Panc1 (cell line): ENCODE data around the gene PC. TPM values are rescaled to one million over a fixed set of nuclear protein-coding genes. Genes with fewer than 3 reads are reported as not detected.

Experiments used
- ATAC-seq: fragments of 200-7000 bp; cut with Tn5 transposase; 2 replicates; pipeline ENCODE4 v1.9.1; 2020; ENCODE audit warnings: mild to moderate bottlenecking, moderate library complexity
- BruUV-seq: library from RNA; stranded (reverse); fragments of 400-500 nt; replicated peaks from 2 replicates; lab custom pipeline; 2021; lab: Mats Ljungman, UMichigan
- CTCF ChIA-PET: fragments of 300-600 bp; sonication (Branson Sonifier 250); formaldehyde crosslinking; loops from one replicate; lab custom pipeline; 2022; ENCODE audit warnings: antibody characterized with exemption; lab: Charles Lee
- POLR2A ChIA-PET: fragments of 300-600 bp; sonication (Branson Sonifier 250); formaldehyde crosslinking; loops from one replicate; lab custom pipeline; 2022; ENCODE audit warnings: antibody characterized with exemption; lab: Charles Lee
- DNase-seq: peaks from one replicate; pipeline ENCODE4 v3.0.0-alpha.2; 2010; ENCODE audit warnings: low read depth, low spot score
- H3K27ac ChIP-seq: 2 replicates; pipeline ENCODE4 v1.5.1; 2011; ENCODE audit warnings: mild to moderate bottlenecking, low read length, inconsistent platforms
- H3K27me3 ChIP-seq: fragments of 200-500 bp; sonication (Bioruptor generic); 2 replicates; pipeline ENCODE4 v1.6.0; 2014; ENCODE audit warnings: low read length, inconsistent platforms; ENCODE audit not compliant: control insufficient read depth, insufficient read depth
- H3K36me3 ChIP-seq: fragments of 200-500 bp; sonication (Bioruptor generic); 2 replicates; pipeline ENCODE4 v1.5.1; 2014; ENCODE audit warnings: inconsistent platforms, mild to moderate bottlenecking, low read length, moderate library complexity; ENCODE audit not compliant: control insufficient read depth, insufficient read depth
- H3K4me1 ChIP-seq: 2 replicates; pipeline ENCODE4 v1.5.1; 2011; ENCODE audit warnings: inconsistent platforms, mild to moderate bottlenecking, low read length, moderate library complexity; ENCODE audit not compliant: control insufficient read depth, insufficient read depth
- H3K4me3 ChIP-seq, 2 experiments: 2 replicates each; pipeline ENCODE4 v1.5.1; 2011 to 2012; ENCODE audit warnings: low read depth in 2 of 2, low read length in 2 of 2, mild to moderate bottlenecking in 2 of 2, inconsistent platforms in 1 of 2, moderate library complexity in 1 of 2
- H3K9me3 ChIP-seq: fragments of 200-500 bp; sonication (Bioruptor generic); 2 replicates; pipeline ENCODE4 v1.5.1; 2014; ENCODE audit warnings: low read depth, mild to moderate bottlenecking, inconsistent platforms, low read length, moderate library complexity; ENCODE audit not compliant: control insufficient read depth, insufficient read depth
- POLR2AphosphoS5 ChIP-seq: IDR thresholded peaks from 2 replicates; pipeline ENCODE4 v1.6.1; 2012; ENCODE audit warnings: mild to moderate bottlenecking, low read depth, low read length, moderate library complexity
- SIN3A ChIP-seq: IDR thresholded peaks from 2 replicates; pipeline ENCODE4 v1.6.1; 2012; ENCODE audit warnings: low read depth, mild to moderate bottlenecking, low read length, moderate library complexity, borderline replicate concordance; ENCODE audit not compliant: insufficient read depth
- TCF7L2 ChIP-seq: IDR thresholded peaks from 2 replicates; pipeline ENCODE4 v1.6.1; 2011; ENCODE audit warnings: mild to moderate bottlenecking, low read depth, low read length, inconsistent platforms
- in situ Hi-C: cut with HindIII; loops from 2 replicates; pipeline ENCODE4 v1.10.0; 2016; ENCODE audit warnings: low sequenced_read_pairs, low pct_unique_long_range_greater_than_20kb
- intact Hi-C: fragments of 100-400 bp; cut with micrococcal nuclease; formaldehyde crosslinking; loops from one replicate; pipeline ENCODE4 v1.10.0; 2022; ENCODE audit not compliant: unreplicated experiment
- total RNA-seq: library from RNA; stranded (reverse); gene quantifications from one replicate; pipeline ENCODE4 v1.2.1, GENCODE V29; 2021; ENCODE audit not compliant: unreplicated experiment
- TF ChIP-seq, protein P1 (sequence below), 2 experiments: IDR thresholded peaks; 2 replicates each; pipeline ENCODE4 v1.6.1; 2011 to 2012; ENCODE audit warnings: low read depth in 2 of 2, control low read depth in 1 of 2, low read length in 1 of 2, mild to moderate bottlenecking in 1 of 2, moderate library complexity in 1 of 2; ENCODE audit not compliant: insufficient read depth in 1 of 2
- TF ChIP-seq, protein P2 (sequence below): fragments of 450-650 bp; IDR thresholded peaks from 2 replicates; pipeline ENCODE4 v1.5.1; 2017; ENCODE audit warnings: mild to moderate bottlenecking

The PC gene
- total RNA-seq, 1 experiment from 2014 or later, result 12.8 TPM

DNA sequence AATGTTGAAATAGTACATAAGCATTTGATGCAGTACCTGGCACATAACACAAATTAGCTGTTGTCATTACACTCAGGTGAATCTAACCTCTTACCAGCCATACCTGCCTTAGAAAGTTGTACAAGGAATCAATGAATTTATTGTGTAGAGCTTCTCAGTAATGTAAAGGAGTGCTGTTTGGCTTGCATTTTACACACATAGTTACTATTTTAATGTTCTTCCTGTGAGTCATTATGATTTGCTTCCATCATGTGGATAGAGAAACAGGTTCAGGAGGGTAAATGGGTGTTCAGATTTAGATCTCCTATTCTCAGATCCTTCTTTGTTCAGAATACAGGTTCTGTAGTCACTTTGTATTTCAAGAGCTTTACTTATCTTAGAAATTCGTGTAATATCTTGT lies 142.5 kb downstream of the PC start:
- DNase-seq, result peak; percentile 10
- intact Hi-C loops (no loop called here), in situ Hi-C loops (no loop called here)
- CTCF ChIA-PET, result no interaction called here
- Histone ChIP-seq H3K36me3 (no peaks in the 10 kb centered on the region), H3K4me1 (no peaks in the 10 kb centered on the region), H3K9me3 (no peaks in the 10 kb centered on the region), H3K27ac (no peak overlapping the region), H3K4me3 (no peak overlapping the region), H3K27me3 (no peaks in the 10 kb centered on the region)
- POLR2A ChIA-PET, result no interaction called here
- no peak; the same call in 1 of the 2 replicates for ATAC-seq
- TF ChIP-seq POLR2AphosphoS5, result no peak
- TF ChIP-seq TCF7L2, result no peak
- TF ChIP-seq, protein P1, sequence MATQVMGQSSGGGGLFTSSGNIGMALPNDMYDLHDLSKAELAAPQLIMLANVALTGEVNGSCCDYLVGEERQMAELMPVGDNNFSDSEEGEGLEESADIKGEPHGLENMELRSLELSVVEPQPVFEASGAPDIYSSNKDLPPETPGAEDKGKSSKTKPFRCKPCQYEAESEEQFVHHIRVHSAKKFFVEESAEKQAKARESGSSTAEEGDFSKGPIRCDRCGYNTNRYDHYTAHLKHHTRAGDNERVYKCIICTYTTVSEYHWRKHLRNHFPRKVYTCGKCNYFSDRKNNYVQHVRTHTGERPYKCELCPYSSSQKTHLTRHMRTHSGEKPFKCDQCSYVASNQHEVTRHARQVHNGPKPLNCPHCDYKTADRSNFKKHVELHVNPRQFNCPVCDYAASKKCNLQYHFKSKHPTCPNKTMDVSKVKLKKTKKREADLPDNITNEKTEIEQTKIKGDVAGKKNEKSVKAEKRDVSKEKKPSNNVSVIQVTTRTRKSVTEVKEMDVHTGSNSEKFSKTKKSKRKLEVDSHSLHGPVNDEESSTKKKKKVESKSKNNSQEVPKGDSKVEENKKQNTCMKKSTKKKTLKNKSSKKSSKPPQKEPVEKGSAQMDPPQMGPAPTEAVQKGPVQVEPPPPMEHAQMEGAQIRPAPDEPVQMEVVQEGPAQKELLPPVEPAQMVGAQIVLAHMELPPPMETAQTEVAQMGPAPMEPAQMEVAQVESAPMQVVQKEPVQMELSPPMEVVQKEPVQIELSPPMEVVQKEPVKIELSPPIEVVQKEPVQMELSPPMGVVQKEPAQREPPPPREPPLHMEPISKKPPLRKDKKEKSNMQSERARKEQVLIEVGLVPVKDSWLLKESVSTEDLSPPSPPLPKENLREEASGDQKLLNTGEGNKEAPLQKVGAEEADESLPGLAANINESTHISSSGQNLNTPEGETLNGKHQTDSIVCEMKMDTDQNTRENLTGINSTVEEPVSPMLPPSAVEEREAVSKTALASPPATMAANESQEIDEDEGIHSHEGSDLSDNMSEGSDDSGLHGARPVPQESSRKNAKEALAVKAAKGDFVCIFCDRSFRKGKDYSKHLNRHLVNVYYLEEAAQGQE (IDR thresholded peaks at IDR 0.05; ENCODE audit: insufficient read depth in 1 of 2, low read depth in 2 of 2, low read length in 1 of 2), result no peak
- no TSS peak for BruUV-seq

DNA sequence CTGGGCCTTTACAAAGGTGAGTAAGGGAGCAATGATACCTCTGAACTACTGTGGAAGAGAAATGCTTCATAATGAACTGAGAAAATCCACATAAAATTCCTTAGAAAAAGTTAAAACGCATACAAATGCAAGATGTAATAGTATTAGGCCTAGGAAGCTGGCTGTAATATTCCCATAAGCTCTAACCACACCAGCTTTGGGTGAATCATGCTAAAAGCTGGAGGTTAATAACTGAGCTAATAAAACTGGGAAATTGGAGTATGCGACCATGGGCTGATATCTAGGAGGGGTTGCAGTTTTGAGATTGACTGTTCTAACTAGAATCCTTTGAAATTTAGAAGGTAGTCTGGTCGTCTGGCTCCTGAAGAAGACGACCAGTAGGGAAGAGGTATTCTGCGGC lies 143.5 kb downstream of the PC start:
- H3K27me3 ChIP-seq, result no peaks in the 10 kb centered on the region
- no peak for ATAC-seq
- no peaks in the 10 kb centered on the region for H3K4me1 ChIP-seq
- no peaks in the 10 kb centered on the region for H3K9me3 ChIP-seq
- TF ChIP-seq, protein P1 (IDR thresholded peaks at IDR 0.05; ENCODE audit: insufficient read depth in 1 of 2, low read depth in 2 of 2, low read length in 1 of 2), result no peak
- BruUV-seq, result no TSS peak
- intact Hi-C loops, result no loop called here
- in situ Hi-C loops, result no loop called here
- no peak overlapping the region for H3K27ac ChIP-seq
- no peak overlapping the region for H3K4me3 ChIP-seq
- H3K36me3 ChIP-seq, result no peaks in the 10 kb centered on the region
- DNase-seq, result no peak
- ChIA-PET CTCF (no interaction called here), POLR2A (interaction anchor here (0.5 kb wide), 1 partner anchor 127 kb away, joined by 10 read pairs; no protein-coding TSS in a partner anchor)

DNA sequence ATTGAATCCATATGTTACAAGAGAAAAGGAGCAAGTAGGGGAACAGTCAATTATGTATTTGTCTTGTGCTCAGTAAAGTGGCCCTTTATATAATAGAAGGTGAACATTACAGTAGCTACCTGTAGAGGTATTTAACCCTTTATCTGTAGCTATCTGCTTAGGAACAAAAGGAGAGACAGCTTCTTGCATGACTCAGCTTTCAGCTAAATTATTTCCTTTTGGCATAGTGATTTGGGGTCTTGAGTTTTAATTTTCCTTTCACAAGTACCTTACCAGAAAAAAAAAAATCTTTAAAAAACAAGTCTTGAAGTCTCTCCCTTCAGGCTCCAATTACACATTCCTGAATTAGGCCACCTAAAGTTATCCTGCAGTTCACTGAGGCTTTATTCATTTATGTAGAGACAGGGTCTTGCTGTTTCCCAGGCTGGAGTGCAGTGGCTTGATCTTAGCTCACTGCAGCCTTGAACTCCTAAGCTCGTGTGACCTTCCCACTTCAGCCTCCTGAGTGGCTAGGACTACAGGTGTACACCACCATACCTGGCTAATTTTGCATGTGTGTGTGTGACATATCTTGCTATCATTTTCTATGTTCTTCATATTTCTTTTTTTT lies 147.5 kb downstream of the PC start:
- intact Hi-C loops, result no loop called here

More for the DNA sequence above, 147.5 kb downstream of the PC start:
- ChIA-PET POLR2A (interaction anchor here (0.7 kb wide), 1 partner anchor 330 kb away, joined by 3 read pairs; the partner anchor contains the start of gene DPP3), CTCF (interaction anchor here (0.5 kb wide), 1 partner anchor 86 kb away, joined by 3 read pairs; no protein-coding TSS in a partner anchor)
- no peak overlapping the region for H3K4me3 ChIP-seq
- in situ Hi-C loops, result no loop called here
- H3K36me3 ChIP-seq, result no peaks in the 10 kb centered on the region
- H3K9me3 ChIP-seq, result no peaks in the 10 kb centered on the region
- DNase-seq, result no peak
- TF ChIP-seq SIN3A, result no peak
- no peak for TF ChIP-seq TCF7L2
- TF ChIP-seq, protein P1 (IDR thresholded peaks at IDR 0.05; ENCODE audit: insufficient read depth in 1 of 2, low read depth in 2 of 2, low read length in 1 of 2), result no peak
- TF ChIP-seq, protein P2, sequence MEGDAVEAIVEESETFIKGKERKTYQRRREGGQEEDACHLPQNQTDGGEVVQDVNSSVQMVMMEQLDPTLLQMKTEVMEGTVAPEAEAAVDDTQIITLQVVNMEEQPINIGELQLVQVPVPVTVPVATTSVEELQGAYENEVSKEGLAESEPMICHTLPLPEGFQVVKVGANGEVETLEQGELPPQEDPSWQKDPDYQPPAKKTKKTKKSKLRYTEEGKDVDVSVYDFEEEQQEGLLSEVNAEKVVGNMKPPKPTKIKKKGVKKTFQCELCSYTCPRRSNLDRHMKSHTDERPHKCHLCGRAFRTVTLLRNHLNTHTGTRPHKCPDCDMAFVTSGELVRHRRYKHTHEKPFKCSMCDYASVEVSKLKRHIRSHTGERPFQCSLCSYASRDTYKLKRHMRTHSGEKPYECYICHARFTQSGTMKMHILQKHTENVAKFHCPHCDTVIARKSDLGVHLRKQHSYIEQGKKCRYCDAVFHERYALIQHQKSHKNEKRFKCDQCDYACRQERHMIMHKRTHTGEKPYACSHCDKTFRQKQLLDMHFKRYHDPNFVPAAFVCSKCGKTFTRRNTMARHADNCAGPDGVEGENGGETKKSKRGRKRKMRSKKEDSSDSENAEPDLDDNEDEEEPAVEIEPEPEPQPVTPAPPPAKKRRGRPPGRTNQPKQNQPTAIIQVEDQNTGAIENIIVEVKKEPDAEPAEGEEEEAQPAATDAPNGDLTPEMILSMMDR, result no peak
- no peak for TF ChIP-seq POLR2AphosphoS5
- H3K27me3 ChIP-seq, result no peaks in the 10 kb centered on the region
- BruUV-seq, result no TSS peak
- no peaks in the 10 kb centered on the region for H3K4me1 ChIP-seq
- no peak for ATAC-seq
- H3K27ac ChIP-seq, result no peak overlapping the region
